Activated T-cell treated with anti-CD3 and anti-CD28 coated beads, Interleukin-2, amount 50 U/mL, for 4 hours (primary cell): Measurements from ENCODE around the gene RASA3. TPM values are rescaled to one million over a fixed set of nuclear protein-coding genes. Genes with fewer than 3 reads are reported as not detected.

Experiments used
- ATAC-seq, 2 donors: fragments of 200-7000 bp; cut with Tn5 transposase; one replicate each; pipeline ENCODE4 v1.10.0; 2021
- DNase-seq: peaks from one replicate; pipeline ENCODE4 v3.0.0-alpha.2; 2020
- H3K27me3 Mint-ChIP-seq: one replicate; pipeline ENCODE4 v1.8.0; 2021; ENCODE audit warnings: low read depth, mixed read lengths
- H3K36me3 Mint-ChIP-seq: one replicate; pipeline ENCODE4 v1.8.0; 2022; ENCODE audit warnings: mixed read lengths; ENCODE audit not compliant: insufficient read depth
- H3K4me1 Mint-ChIP-seq: one replicate; pipeline ENCODE4 v1.8.0; 2021; ENCODE audit warnings: low read depth, mixed read lengths
- H3K4me3 Mint-ChIP-seq: one replicate; pipeline ENCODE4 v1.8.0; 2021; ENCODE audit warnings: mild to moderate bottlenecking, moderate library complexity, mixed read lengths
- H3K9me3 Mint-ChIP-seq: one replicate; pipeline ENCODE4 v1.8.0; 2021; ENCODE audit warnings: mixed read lengths
- total RNA-seq, 3 donors: library from RNA; stranded (reverse); gene quantifications; one replicate each; pipeline ENCODE4 v1.2.1, GENCODE V29; 2021

The RASA3 gene
- total RNA-seq, 3 donors from 2014 or later, result 23.7 to 28.7 (median 26.6) TPM

- Mint-ChIP-seq H3K27me3 (no peaks in the 10 kb centered on the region), H3K9me3 (no peaks in the 10 kb centered on the region), H3K4me1 (peaks cover 51% of the 10 kb centered on the region), H3K4me3 (no peak overlapping the region), H3K36me3 (peaks cover 20% of the 10 kb centered on the region)
- DNase-seq, result peak; percentile 3
- ATAC-seq, result no peak
Observed at GRCh38 chr13:114069376-114070097, 62.9 kb downstream of the RASA3 start.

- ATAC-seq (no peak), DNase-seq (no peak)
- H3K4me3 Mint-ChIP-seq, result peak overlapping the region; percentile 73
- peaks cover 58% of the 10 kb centered on the region for H3K4me1 Mint-ChIP-seq
- H3K27me3 Mint-ChIP-seq, result no peaks in the 10 kb centered on the region
- peaks cover 20% of the 10 kb centered on the region for H3K36me3 Mint-ChIP-seq
- H3K9me3 Mint-ChIP-seq, result no peaks in the 10 kb centered on the region
Observed at GRCh38 chr13:114068656-114069318, 63.6 kb downstream of the RASA3 start.

- no peak for DNase-seq
- peak; percentile 3 to 7 for ATAC-seq
- no peaks in the 10 kb centered on the region for H3K27me3 Mint-ChIP-seq
- H3K36me3 Mint-ChIP-seq, result peaks cover 20% of the 10 kb centered on the region
- H3K4me3 Mint-ChIP-seq, result peak overlapping the region; percentile 73
- peaks cover 63% of the 10 kb centered on the region for H3K4me1 Mint-ChIP-seq
- no peaks in the 10 kb centered on the region for H3K9me3 Mint-ChIP-seq
Observed at GRCh38 chr13:114067886-114068651, 64.4 kb downstream of the RASA3 start.

GRCh38 chr13:114067381-114067885 lies 65.0 kb downstream of the RASA3 start:
- DNase-seq (no peak), ATAC-seq (peak; percentile 58 to 60)
- Mint-ChIP-seq H3K27me3 (no peaks in the 10 kb centered on the region), H3K4me1 (peaks cover 65% of the 10 kb centered on the region), H3K9me3 (no peaks in the 10 kb centered on the region), H3K4me3 (peak overlapping the region; percentile 73), H3K36me3 (peaks cover 15% of the 10 kb centered on the region)

GRCh38 chr13:114066956-114067355 lies 65.5 kb downstream of the RASA3 start:
- Mint-ChIP-seq H3K27me3 (no peaks in the 10 kb centered on the region), H3K36me3 (peaks cover 10% of the 10 kb centered on the region), H3K4me1 (peaks cover 62% of the 10 kb centered on the region), H3K9me3 (no peaks in the 10 kb centered on the region), H3K4me3 (peak overlapping the region; percentile 73)
- ATAC-seq (no peak), DNase-seq (no peak)

- Mint-ChIP-seq H3K4me3 (peak overlapping the region; percentile 76), H3K27me3 (no peaks in the 10 kb centered on the region), H3K9me3 (no peaks in the 10 kb centered on the region), H3K36me3 (peaks cover 3% of the 10 kb centered on the region), H3K4me1 (peaks cover 64% of the 10 kb centered on the region)
- ATAC-seq, result no peak
- no peak for DNase-seq
Observed at GRCh38 chr13:114065926-114066774, 66.3 kb downstream of the RASA3 start.

- no peaks in the 10 kb centered on the region for H3K9me3 Mint-ChIP-seq
- no peaks in the 10 kb centered on the region for H3K27me3 Mint-ChIP-seq
- ATAC-seq (peak; percentile 84 to 86), DNase-seq (peak; percentile 75)
- H3K4me3 Mint-ChIP-seq, result peak overlapping the region; percentile 76
- no peaks in the 10 kb centered on the region for H3K36me3 Mint-ChIP-seq
- H3K4me1 Mint-ChIP-seq, result peaks cover 61% of the 10 kb centered on the region
Observed at GRCh38 chr13:114065141-114065925, 67.1 kb downstream of the RASA3 start.

- ATAC-seq (no peak), DNase-seq (no peak)
- peak overlapping the region; percentile 76 for H3K4me3 Mint-ChIP-seq
- no peaks in the 10 kb centered on the region for H3K27me3 Mint-ChIP-seq
- H3K9me3 Mint-ChIP-seq, result no peaks in the 10 kb centered on the region
- H3K36me3 Mint-ChIP-seq, result peaks cover 4% of the 10 kb centered on the region
- H3K4me1 Mint-ChIP-seq, result peaks cover 68% of the 10 kb centered on the region
Observed at GRCh38 chr13:114064450-114065140, 67.8 kb downstream of the RASA3 start.

- peaks cover 4% of the 10 kb centered on the region for H3K36me3 Mint-ChIP-seq
- no peak for DNase-seq
- peaks cover 65% of the 10 kb centered on the region for H3K4me1 Mint-ChIP-seq
- ATAC-seq, result no peak
- H3K4me3 Mint-ChIP-seq, result peak overlapping the region; percentile 76
- no peaks in the 10 kb centered on the region for H3K27me3 Mint-ChIP-seq
- no peaks in the 10 kb centered on the region for H3K9me3 Mint-ChIP-seq
Observed at GRCh38 chr13:114063545-114064449, 68.6 kb downstream of the RASA3 start.

GRCh38 chr13:114062754-114063153 lies 69.7 kb downstream of the RASA3 start:
- H3K36me3 Mint-ChIP-seq, result peaks cover 6% of the 10 kb centered on the region
- no peak for DNase-seq
- no peak overlapping the region for H3K4me3 Mint-ChIP-seq
- H3K27me3 Mint-ChIP-seq, result no peaks in the 10 kb centered on the region
- H3K9me3 Mint-ChIP-seq, result no peaks in the 10 kb centered on the region
- no peak for ATAC-seq
- H3K4me1 Mint-ChIP-seq, result peaks cover 64% of the 10 kb centered on the region

- peaks cover 6% of the 10 kb centered on the region for H3K36me3 Mint-ChIP-seq
- H3K27me3 Mint-ChIP-seq, result no peaks in the 10 kb centered on the region
- ATAC-seq, result no peak
- DNase-seq, result no peak
- peaks cover 64% of the 10 kb centered on the region for H3K4me1 Mint-ChIP-seq
- no peaks in the 10 kb centered on the region for H3K9me3 Mint-ChIP-seq
- no peak overlapping the region for H3K4me3 Mint-ChIP-seq
Observed at GRCh38 chr13:114062341-114062740, 70.1 kb downstream of the RASA3 start.

GRCh38 chr13:114061744-114062143 lies 70.7 kb downstream of the RASA3 start:
- H3K27me3 Mint-ChIP-seq, result no peaks in the 10 kb centered on the region
- H3K36me3 Mint-ChIP-seq, result peaks cover 6% of the 10 kb centered on the region
- H3K4me3 Mint-ChIP-seq, result no peak overlapping the region
- DNase-seq, result no peak
- no peaks in the 10 kb centered on the region for H3K9me3 Mint-ChIP-seq
- H3K4me1 Mint-ChIP-seq, result peaks cover 64% of the 10 kb centered on the region
- no peak for ATAC-seq
